GM03348 (cell line): Measurements from ENCODE around the gene ERP27.

ENCODE experiments used
- DNase-seq: peaks from one replicate; pipeline ENCODE4 v3.0.0; 2012; ENCODE audit warnings: low spot score

The ERP27 gene

DNA sequence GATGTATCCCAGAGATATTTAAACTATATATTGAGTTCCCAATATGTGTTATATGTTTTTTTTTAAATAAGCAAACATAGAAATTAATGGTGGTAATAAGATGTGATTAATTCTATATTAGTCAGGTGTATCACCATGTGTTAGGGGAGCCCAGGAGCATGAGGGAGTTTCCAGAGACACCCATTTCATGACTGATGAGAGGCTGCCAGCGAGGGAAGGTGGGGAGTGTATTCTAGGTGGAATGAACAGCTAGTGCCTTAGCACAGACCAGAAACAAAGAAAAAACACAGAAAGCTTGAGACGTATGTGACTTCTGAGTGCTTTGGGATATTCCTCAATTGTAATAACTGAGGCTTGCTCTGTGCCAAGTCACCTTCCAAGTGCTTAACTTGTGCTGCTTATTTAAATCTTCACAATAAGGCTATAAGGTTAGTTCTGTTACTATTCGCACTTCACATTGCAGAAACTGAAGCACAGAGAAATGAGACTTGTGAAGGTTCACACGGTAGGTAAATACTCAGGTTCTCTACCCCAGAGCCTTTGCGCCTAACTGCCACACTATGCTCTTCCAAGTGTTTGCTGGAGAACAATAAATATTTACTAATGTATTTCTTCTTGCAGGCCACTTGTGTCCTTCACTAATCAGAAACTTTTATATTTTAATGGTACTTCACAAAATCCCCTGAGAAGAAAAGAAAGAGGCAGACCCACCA, 34.8 kb downstream of the ERP27 start:
- DNase-seq: no peak

DNA sequence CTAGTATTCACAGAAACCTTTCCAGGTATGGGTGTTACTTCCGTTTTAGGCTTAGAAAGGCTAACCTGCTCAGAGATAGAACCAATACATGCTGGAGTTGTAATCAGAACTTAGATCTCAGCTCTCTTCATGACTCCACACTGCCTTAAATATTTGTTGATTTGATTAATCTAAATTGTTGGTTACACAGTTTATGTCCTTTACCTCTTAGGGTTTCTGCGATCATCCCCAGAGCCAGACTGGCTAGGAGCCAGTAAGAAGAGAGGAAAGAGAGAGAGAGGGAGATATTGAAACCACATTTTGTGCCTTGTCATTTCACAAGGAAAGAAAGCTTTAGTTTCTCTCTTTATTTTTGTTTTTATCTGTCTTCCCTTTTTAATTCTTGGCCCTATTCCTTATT, 35.9 kb downstream of the ERP27 start:
- DNase-seq: no peak

DNA sequence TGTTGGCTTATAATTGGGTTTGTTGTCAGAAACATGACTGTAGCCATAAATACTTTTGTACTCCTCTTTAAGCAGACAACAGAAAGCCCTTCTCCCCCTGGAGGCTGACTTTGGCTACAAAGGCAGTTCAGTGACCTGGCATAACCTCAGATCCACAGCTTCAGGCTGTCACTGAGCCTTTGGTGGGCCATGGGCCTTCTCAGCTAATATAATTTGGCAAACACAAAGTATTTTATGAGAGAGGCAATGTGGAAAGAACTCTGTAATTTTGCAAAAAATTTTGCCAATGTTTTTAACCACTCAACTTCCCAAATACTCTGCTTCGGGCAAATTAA, 37.1 kb downstream of the ERP27 start:
- no peak for DNase-seq

DNA sequence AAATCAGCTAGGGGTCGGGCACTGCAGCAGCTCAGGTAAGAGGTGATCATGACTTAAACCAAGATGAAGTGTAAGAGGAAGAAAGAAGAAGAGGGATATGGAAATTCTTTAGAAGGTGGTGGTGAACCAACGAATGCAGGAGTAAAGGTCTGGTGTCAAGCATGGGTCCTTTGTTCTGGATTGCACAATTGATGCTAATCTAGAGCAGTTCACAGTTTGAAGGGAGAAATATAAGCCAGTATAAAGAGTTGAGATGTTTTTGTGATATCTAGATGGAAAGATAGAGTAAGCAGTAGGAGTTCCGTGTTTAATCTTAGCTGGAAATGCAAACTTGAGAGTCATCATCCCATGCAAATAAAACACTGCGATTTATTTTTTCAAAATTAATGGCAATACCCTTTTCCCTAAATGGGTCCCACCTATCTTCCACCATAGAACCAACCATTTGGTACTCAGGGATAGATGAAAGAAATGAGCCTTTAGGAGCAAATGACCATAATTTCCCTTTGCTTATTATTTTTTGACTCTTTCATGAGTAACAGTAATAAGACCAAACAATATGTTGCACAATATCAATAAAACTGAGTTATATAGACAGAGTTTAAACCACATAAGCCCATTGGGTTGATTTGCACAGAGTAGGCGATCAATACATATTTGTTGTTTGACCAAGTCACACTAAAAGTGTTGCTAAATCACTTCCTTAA, 37.7 kb downstream of the ERP27 start:
- DNase-seq: no peak

DNA sequence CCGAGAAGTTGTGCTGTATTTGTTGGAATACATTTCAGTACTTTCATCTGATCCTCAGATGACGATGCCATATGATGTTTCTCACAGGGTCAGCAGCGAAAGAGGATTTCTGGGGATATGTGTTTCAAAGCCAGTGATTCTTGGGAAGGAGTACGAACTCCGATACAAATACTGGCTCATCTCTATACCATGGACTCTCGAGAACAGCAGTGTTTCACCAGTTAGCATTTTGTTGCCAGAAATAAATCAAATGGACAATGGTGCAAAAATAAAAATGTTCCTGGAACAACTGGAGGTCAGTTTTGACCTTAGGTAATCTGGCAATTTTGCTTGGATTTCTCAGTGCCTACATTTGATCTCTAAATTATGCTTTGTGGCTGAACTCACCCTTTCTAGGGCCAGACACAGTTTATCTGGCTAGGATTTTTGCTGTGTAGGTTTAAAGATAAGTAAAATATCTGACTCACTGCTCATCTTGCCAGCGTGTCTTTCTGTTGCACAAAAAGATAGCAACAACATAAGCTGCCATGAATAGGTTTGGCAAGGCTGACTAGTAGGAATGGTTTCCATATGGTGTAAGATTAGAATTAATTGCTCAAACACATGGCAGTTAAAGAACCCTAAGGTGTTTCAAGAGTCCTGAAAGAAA, 41.7 kb downstream of the ERP27 start:
- DNase-seq: peak; percentile 18

DNA sequence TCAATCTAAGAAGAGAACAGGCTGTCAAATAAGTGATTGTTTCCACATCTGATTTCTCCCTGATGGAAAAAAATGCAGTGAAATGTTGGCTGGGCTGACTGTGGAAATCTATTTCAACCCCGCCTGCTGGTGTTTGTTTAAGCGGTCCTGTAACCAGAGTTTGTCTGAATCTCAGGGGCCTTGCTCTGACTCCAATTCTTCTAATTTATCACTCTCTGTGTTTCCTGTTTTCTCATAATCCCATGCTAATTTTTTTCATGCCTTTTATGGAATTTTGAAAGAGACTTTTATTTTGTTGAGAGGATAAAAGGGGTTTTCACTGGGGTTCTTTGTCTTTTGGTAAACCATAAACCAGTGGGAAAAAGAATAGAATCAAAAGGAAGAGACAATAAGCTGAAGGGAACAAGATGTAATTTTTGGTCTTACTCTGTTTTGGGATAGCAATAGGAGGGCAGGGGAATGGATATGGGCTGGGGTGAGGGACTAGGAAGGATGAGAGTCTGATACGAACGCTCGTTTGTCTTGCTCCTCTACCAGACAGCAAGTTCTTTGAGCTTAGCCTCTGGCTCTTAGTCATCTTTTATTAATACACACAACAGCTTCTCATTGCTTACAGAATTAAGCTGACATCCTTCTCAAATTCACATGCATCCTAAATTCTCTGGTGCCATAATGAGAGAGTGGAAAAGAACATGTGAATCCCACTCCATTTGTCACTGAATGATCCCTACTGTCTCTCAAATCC, 44.7 kb downstream of the ERP27 start:
- no peak for DNase-seq

DNA sequence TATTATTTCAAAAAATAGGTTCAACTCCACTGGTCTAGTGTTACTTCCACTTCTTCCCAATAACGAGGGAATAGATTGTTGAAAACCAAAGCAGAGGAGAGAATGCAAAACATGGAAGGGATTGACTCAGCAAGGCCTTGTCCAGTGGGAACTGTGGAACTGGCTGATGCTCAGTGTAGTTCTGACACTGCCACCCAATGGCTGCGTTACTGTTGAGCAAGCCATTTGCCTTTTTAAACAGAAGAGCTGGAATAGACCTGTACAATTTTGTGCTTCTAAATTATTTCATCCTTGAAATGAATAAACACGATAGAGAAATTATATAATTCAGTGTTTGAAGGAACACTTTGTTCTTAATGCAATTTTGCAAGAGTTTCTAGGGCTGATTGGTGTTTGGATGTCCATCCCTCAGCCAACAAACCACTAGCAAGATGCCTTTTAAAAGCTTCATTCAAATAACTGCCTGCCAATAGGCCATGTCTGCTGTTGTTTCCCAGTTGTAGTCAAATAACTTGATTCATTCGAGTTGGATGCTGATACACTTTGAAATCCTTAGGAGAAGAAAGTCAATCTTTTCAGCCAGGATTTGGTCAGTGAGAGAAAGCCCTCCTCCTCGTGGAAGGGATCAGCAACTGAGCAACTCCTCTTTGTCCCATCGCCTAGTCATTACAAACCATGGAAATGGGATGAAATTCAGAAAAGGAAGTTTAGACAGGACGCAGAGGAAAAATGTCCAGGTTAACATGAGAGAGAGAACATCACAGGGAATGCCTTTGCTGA, 45.4 kb downstream of the ERP27 start:
- no peak for DNase-seq

DNA sequence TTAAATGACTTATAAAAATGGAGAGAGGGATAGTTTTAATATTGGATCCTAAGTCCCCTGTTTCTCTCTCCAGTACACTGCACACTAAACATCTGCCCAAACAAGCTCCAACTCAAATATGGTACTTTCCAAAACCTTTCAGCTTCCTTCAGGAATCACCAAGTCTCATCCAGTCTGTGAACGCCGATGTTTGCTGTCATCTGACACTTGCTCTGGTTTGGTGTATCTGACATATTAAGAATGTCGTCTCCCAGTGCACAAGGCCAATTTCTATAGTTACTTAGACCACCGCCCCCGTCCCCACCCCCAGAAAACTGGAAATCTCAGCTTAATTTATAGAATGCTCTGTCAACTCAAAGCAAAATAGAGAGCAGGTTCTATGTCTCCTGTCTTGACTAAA, 47.6 kb downstream of the ERP27 start:
- no peak for DNase-seq

DNA sequence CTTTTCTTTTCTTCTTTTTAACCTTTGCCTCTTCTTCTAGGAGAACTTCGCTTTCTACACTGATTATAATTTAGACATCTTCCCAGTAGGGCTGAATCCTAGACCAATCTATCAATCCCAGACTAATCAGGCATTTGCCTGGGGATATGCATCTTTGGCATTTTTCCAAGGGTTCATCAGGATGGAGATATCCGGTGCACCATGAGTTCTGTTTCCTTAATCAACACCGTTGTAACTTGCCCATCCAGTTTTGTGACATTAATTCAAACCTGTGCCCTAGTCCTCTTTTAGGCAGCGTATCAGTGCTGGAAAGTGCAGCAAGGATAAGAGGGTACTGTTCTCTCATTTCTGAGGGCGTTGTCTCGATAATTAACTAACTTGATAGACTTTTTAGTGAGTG, 52.1 kb downstream of the ERP27 start:
- no peak for DNase-seq

DNA sequence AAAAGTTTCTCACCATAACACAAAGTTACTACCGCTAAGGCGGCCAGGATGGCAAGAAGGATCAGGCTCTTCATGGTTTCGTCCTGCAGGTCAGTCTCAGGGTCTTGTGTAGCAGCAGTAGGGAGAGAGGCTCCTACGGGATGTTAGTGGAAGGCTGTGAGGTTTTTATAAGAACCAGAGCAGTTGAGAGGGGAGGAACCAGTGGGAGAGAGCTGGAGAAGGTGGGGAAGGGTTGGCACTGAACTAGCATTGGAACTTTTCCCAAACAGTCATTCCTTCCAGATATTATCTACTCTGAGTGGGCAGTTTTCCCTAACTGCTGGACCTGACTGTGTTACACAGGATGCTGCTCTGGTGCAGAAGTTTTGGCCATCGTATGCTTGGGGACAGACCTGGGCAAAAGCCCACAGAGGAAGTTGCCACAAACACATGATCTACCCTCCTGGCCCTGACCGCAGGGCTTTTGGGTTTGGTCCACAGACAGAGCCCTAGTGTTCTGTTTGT, 52.6 kb downstream of the ERP27 start, which contains the start of gene MGP:
MGP (minus strand) TSS at position 137 of the 504 bp plus-strand sequence; CDS start at position 74, 63 bp downstream.
- no peak for DNase-seq

DNA sequence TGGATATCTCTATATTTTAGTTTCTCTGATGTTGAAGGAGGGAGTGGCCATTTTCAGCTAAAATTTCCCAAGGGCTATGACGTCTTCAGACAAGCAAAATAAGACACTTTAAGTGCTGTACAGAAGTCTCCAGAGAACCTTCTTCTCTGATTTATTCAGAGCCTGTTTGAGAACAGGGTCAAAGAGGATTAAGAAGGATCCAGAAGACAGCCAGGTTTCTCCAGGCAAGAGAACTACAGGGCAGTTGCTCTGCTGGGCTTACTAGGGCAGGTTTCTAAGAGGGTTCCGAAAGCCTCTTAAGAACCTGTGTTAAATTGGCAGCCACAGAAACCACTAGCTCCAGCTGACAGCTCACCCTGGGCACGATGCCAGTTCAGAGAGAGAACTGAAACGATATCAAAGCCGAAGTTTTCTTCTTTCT, 53.9 kb downstream of the ERP27 start:
- peak; percentile 32 for DNase-seq

DNA sequence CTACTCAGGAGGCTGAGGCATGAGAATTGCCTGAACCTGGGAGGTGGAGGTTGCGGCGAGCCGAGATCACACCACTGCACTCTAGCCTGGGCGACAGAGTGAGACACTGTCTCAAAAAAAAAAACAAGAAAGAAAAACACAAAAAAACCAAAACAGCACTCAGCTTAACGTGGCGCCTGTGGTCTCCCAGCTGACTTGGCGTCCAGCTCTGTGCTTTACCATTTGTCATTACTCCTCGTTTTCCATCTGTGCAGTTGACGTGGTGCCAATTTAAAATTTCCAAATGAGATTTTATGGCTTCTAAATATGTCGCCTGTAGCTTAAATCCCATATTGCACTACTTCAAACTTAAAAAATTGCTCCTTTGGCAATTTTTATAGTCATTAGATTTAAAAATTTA, 54.7 kb downstream of the ERP27 start:
- DNase-seq: no peak

DNA sequence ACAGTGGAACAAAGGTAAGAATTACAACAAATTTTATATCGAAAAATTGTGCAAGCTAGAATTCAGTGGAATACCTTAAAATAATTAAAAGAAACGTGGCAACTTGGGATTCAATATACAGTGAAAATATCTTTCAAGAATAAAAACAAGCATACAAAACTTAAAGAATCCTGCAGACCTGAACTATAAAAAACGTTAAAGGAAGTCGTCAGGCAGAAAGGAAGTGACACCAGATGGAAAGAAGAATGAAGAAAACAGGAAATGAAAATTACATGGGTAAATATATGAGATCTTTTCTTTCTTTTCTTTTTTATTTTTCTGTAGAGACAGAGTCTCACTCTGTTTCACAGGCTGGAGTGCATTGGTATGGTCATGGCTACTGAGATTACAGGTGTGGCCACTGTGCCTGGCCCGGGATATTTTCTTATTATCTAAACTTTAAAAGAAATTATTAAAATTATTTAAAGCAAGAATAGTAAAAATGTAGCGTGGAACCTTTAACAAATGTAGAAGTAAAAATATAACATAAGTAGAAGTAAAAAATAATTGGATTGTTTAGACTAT, 57.4 kb downstream of the ERP27 start:
- no peak for DNase-seq

DNA sequence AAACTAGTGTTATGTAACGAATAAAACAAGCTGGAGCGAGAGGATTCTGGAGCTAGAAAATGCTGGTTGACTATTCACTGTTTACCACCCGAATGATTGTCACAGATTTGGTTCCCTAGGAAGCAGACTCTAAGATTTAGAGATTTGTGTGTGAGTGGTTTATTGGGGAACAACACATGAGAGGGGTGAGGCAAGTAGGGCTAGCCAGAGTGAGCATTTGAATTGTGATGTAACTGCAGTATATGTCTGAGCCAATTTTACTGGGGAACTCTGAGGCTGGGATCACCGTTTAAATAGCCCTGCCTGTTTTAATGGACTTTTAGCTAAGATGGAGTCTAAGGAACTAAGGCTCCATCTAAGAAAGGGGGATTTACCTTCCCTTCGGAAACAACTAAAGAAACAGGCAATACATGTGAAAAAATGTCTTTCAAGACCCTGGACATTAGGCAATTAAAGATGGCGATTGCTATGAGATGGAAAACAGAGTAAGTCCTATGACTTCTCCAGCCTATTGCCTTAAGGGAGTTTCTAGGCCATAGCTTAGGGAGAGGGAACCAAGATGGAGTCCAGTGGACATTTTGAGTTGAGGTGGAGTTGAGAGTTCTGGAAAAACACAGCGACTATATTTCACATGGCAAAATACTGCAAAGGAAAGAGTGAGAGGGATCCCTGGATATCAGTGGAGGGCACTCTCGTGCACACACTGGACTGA, 59.0 kb downstream of the ERP27 start:
- DNase-seq: no peak

DNA sequence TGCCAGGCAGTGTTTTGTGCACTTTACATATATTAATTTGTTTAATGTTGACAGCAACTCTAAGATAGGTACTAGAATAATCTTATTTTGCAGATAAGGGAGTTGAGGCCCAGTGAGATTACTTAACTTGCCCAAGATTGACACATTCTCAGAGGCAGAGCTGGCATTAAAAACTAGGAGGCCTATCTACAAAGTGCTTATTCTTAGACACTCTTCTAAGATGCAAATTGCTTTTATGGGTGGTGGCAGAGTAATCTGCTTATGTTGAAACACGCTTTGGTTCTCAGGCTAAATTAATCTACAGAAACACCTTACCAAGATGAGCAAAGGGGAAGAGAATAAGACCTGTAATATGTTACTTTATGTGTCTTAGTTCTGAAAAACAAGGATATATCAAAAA, 59.8 kb downstream of the ERP27 start:
- no peak for DNase-seq

DNA sequence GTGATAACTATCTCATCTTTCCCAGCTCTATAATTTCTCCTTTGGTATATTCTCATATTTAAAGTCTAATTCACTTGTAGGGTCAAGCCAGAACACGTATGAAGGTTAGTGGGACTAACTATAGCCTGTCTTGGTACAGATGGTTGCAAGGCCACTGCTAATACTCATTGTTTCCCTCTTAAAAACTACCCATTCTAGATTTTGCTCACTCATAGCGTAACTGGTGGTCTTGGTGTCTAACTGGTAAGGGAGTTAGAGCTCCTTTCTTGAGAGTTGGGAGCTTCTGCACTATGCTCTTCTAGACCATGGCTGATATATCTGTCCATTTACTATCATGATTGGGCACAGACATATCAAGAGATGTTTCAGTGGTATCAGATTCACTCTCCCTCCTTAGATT, 61.5 kb downstream of the ERP27 start:
- no peak for DNase-seq

DNA sequence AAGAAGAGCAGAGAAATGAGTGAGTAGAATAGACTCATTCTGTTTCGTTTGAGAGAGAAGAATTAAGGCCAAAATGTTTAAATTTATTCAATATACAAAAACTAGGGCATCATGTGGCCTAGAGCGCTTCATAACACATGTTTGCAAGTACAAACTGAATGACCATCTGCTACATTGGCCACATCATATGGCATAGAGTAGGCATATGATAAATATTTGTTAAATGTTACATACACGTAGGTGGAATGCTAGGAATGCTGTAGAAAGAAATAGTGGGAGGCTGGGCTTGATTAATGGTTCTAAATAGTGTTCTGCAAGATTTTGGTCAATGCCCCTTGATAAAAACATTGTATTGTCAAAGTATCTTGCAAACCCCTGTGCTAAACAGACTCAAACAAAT, 63.5 kb downstream of the ERP27 start:
- DNase-seq: no peak

DNA sequence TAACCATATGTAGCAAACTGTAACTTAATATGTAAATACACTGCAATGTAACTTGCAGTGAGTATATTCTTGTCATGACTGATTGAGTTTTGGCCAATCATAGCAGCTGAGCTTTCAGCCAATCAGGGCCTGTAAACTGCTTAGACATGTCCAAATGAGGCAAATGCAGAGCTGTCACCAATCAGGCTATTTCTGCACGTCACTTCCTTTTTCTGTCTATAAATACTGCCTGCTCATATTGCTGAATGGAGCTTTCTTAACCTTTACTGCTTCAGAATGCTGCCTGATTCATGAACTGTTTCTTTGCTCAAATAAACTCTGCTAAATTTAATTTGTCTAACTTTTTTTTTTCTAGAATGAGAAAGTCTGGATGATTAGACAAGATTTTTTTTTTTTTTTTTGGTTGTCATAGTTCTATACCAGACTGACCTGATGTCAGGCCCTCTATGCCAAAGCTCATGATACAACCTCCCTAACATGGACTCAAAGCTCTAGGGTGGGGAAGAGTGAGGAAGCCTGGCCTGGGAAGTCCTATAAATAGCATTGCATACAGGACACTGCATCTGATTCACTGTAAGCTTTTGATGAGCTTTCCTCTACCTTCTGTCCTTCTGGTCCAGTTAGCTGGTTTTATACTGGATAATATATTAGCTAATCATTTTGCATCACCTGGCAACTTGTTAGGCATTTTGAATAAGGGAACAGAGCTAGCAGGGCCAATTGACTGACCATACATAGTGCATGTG, 64.7 kb downstream of the ERP27 start:
- DNase-seq: no peak

DNA sequence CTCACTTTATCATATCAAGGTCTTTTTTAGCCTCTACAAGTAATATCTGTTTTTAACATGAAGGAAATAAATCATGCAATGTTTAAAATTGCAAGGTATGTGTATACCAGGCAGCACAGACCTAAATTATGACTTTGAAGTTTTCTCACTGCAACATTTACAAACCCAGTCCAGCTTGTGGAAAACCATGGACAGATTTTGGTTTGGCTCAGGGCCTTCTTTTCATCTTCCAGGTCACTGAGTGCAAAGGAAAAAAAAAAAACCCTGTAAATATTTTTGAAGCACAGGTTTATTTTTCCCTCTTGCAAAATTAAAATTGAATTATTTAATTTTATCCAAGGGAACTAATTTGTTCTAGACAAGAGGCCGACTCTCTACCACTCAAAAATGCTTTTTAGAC, 66.5 kb downstream of the ERP27 start:
- no peak for DNase-seq

DNA sequence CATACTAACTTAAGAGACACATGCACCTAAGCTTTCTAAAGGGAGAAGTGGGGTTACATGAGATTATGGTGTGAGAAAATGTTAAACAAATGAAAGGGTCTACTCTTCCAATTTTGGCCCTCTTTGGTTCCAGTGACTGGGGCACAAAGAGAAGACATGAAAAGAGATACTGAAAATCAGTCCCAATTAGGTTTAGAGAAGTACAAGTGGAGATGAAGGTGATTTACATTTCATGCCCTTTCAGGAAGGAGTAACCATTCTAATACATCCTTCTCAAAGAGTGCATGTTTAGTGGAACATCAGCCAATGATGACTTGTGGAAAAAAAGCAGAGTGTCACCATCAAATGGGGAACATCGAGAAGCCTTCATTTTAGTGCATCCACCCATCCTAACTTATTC, 67.1 kb downstream of the ERP27 start:
- no peak for DNase-seq
